ENCODE results near the gene GMNC.

GRCh38 chr3:190902292-190902691 is 39.8 kb upstream of the GMNC start:
- TF ChIP-seq GATA2 (IDR thresholded peaks at IDR 0.05; ENCODE audit: low read depth, low read length): no peak
- TF ChIP-seq GATA3 (IDR thresholded peaks at IDR 0.05; ENCODE audit: low read depth, low read length): no peak
